Activated CD4-positive, CD25-positive, alpha-beta regulatory T cell treated with anti-CD3 and anti-CD28 coated beads, Interleukin-2, amount 50 U/mL, for 24 hours (primary cell): ENCODE measurements around the gene RHOC.
"Not testable (repeated sequence)": the region's sequence is repeated elsewhere in the genome, so short reads cannot be mapped to it uniquely, and the experiment has no call there.

Experiments
- ATAC-seq, 2 donors: fragments of 150-1000 bp; cut with Tn5 transposase; one replicate each; pipeline ENCODE4 v1.10.0; 2021; ENCODE audit warnings: mild to moderate bottlenecking in 1 of 2, moderate library complexity in 1 of 2

Gene RHOC

GRCh38 chr1:112706505-112707220, at the start of gene RHOC:
TSS of gene RHOC (minus strand) at chr1:112707127. CDS start at chr1:112703799, 3,328 bp downstream.
- peak; percentile 55 to 62 for ATAC-seq

- no peak for ATAC-seq
Measured at GRCh38 chr1:112754116-112754628, 47.2 kb upstream of the RHOC start.

- ATAC-seq, result no peak
Measured at GRCh38 chr1:112748396-112748795, 41.5 kb upstream of the RHOC start.

GRCh38 chr1:112744009-112744578, 37.2 kb upstream of the RHOC start:
- no peak for ATAC-seq

GRCh38 chr1:112743174-112744008, 36.5 kb upstream of the RHOC start:
- ATAC-seq, result peak in 1 of 2 donors; percentile 20

- ATAC-seq, result no peak
Measured at GRCh38 chr1:112737573-112737972, 30.6 kb upstream of the RHOC start.

- ATAC-seq, result peak; percentile 85 to 88
Measured at GRCh38 chr1:112735752-112736151, 28.8 kb upstream of the RHOC start.

- no peak for ATAC-seq
Measured at GRCh38 chr1:112731451-112731850, 24.5 kb upstream of the RHOC start.

- no peak for ATAC-seq
Measured at GRCh38 chr1:112729909-112730308, 23.0 kb upstream of the RHOC start.

GRCh38 chr1:112729011-112729410, 22.1 kb upstream of the RHOC start:
- not testable (repeated sequence) for ATAC-seq

- not testable (repeated sequence) for ATAC-seq
Measured at GRCh38 chr1:112728306-112728971, 21.5 kb upstream of the RHOC start.

GRCh38 chr1:112727716-112728115, 20.8 kb upstream of the RHOC start:
- ATAC-seq, result no peak

GRCh38 chr1:112724240-112724639, 17.3 kb upstream of the RHOC start:
- ATAC-seq, result not testable (repeated sequence)

GRCh38 chr1:112723511-112723839, 16.5 kb upstream of the RHOC start:
- ATAC-seq, result no peak

- peak in 1 of 2 donors; percentile 15 for ATAC-seq
Measured at GRCh38 chr1:112722601-112723510, 15.9 kb upstream of the RHOC start.

- ATAC-seq, result no peak
Measured at GRCh38 chr1:112721966-112722524, 15.1 kb upstream of the RHOC start.

- not testable (repeated sequence) for ATAC-seq
Measured at GRCh38 chr1:112721294-112721693, 14.4 kb upstream of the RHOC start.

- ATAC-seq, result no peak
Measured at GRCh38 chr1:112720800-112721199, 13.9 kb upstream of the RHOC start.

GRCh38 chr1:112719706-112720105, 12.8 kb upstream of the RHOC start:
- ATAC-seq, result no peak

GRCh38 chr1:112718691-112719418, 11.9 kb upstream of the RHOC start:
- peak; percentile 27 to 44 for ATAC-seq
